GM12864 (cell line): ENCODE measurements around the gene EIF4G3.

Experiments used
- DNase-seq: peaks from one replicate; pipeline ENCODE4 v3.0.0-alpha.2; 2011; ENCODE audit warnings: low read depth
- H3K4me3 ChIP-seq: 2 replicates; pipeline ENCODE4 v1.5.1; 2011; ENCODE audit warnings: mild to moderate bottlenecking, low read depth, low read length, control low read depth
- CTCF ChIP-seq: IDR thresholded peaks from 2 replicates; pipeline ENCODE4 v1.5.1; 2011; ENCODE audit warnings: low read depth, mild to moderate bottlenecking, moderate library complexity, low read length, control low read depth, inconsistent platforms; ENCODE audit errors: missing control alignments

Gene EIF4G3

GRCh38 chr1:21082073-21082472 lies 94.6 kb downstream of the EIF4G3 start:
- TF ChIP-seq CTCF, result no peak
- no peak for DNase-seq
- no peak overlapping the region for H3K4me3 ChIP-seq

- TF ChIP-seq CTCF, result no peak
- DNase-seq, result no peak
- no peak overlapping the region for H3K4me3 ChIP-seq
Measured at GRCh38 chr1:21077085-21077484, 99.6 kb downstream of the EIF4G3 start.

GRCh38 chr1:21072721-21073120 lies 104.0 kb downstream of the EIF4G3 start:
- no peak overlapping the region for H3K4me3 ChIP-seq
- no peak for TF ChIP-seq CTCF
- DNase-seq, result no peak

- no peak for TF ChIP-seq CTCF
- no peak overlapping the region for H3K4me3 ChIP-seq
- DNase-seq, result no peak
Measured at GRCh38 chr1:21069549-21069948, 107.1 kb downstream of the EIF4G3 start.

- no peak for TF ChIP-seq CTCF
- no peak for DNase-seq
- no peak overlapping the region for H3K4me3 ChIP-seq
Measured at GRCh38 chr1:21068937-21069336, 107.8 kb downstream of the EIF4G3 start.

- no peak for DNase-seq
- no peak overlapping the region for H3K4me3 ChIP-seq
- no peak for TF ChIP-seq CTCF
Measured at GRCh38 chr1:21067551-21068227, 109.0 kb downstream of the EIF4G3 start.

GRCh38 chr1:21066356-21067012 lies 110.2 kb downstream of the EIF4G3 start:
- no peak overlapping the region for H3K4me3 ChIP-seq
- DNase-seq, result no peak
- TF ChIP-seq CTCF, result no peak
